T-helper 22 cell (primary cell): Measurements from ENCODE around the gene PARD3.

Source experiments
- DNase-seq: peaks from one replicate; pipeline ENCODE4 v3.0.0-alpha.2; 2020; ENCODE audit warnings: low read depth

The PARD3 gene

DNA sequence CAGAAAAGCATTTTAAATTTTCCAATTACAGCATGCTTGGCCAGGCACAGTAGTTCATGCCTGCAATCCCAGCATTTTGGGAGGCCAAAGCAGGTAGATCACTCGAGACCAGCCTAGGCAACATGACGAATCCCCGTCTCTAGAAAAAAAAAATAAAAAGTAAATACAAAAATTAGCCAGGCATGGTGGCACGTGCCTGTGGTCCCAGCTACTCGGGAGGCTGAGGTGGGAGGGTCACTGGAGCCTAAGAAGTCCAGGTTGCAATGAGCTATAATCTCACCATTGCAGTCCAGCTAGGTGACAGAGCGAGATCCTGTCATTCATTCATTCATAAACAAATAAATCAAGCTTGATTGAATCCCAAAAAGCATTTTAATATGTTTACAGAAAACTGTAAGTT is 234.9 kb downstream of the PARD3 start:
- no peak for DNase-seq

DNA sequence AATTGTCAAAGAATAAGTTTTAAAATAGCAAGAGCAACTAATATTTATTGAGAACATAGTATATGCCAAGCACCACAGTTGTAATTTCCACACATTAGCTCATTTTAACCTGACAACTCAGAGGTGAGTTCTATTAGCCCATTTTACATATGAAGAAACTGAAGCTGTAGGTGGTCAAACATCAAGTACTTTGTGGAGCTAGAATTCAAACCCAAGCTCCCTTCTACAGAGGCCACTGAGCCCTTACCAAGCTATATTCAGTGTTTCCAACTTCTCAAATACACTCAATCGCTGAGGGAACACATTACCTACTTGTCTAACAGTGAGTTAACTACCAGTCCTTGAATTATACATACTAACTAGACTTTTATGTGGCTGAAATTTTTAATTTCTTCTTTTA is 236.6 kb downstream of the PARD3 start:
- no peak for DNase-seq

- no peak for DNase-seq
Measured at GRCh38 chr10:34576797-34577196, 238.3 kb downstream of the PARD3 start.

- DNase-seq = no peak
Measured at GRCh38 chr10:34575882-34576281, 239.2 kb downstream of the PARD3 start.

DNA sequence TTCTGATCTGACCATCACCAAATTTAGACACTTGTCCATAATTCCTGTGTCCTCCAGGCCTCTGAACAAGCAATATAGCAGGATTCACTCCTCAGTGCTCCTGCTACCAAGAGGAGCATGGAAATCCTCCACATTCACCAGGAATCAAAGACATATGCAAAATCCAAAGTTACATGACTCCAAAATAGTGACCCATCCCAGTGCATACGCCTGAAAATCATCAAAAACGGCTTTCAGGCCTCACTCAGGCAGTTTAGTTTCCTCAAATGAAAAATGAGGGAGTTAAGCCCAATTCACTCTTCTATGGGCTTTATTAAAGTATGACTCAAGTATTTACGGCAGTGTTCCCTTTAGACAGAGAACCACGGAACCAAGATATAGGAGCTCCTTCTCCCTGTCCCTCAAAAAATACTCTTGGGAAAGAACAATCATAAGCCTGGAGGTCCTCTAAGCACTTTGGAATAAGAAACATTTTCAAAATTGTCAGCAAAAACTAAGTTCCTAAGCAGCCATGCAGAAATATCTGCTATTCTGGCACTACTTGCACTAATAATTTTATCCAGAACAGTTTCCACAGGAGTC is 240.7 kb downstream of the PARD3 start:
- DNase-seq = no peak

- no peak for DNase-seq
Measured at GRCh38 chr10:34570887-34571286, 244.2 kb downstream of the PARD3 start.

- no peak for DNase-seq
Measured at GRCh38 chr10:34567659-34568253, 247.3 kb downstream of the PARD3 start.

DNA sequence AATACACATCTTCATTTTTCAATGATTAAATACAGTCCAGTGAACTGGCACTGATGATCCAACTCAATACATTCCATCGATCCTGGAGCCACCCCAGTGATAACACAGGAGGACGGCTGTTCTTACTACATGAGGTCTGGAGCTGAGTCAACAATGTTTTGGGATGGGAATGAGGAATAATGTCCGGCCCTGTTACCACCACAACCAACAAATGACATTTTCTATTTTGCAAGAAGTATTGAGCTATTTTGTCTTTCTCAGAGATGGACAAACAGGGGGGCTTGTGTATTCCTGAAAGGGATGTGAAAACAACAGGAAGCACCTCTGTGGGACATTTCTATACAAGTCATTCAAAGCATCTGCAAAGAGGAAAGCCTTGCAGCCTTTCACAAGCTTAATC is 249.2 kb downstream of the PARD3 start:
- DNase-seq = no peak

GRCh38 chr10:34558093-34558583 is 257.0 kb downstream of the PARD3 start:
- no peak for DNase-seq

- no peak for DNase-seq
Measured at GRCh38 chr10:34557173-34557572, 257.9 kb downstream of the PARD3 start.

GRCh38 chr10:34555653-34556052 is 259.4 kb downstream of the PARD3 start:
- DNase-seq = no peak

GRCh38 chr10:34553747-34554146 is 261.3 kb downstream of the PARD3 start:
- no peak for DNase-seq

DNA sequence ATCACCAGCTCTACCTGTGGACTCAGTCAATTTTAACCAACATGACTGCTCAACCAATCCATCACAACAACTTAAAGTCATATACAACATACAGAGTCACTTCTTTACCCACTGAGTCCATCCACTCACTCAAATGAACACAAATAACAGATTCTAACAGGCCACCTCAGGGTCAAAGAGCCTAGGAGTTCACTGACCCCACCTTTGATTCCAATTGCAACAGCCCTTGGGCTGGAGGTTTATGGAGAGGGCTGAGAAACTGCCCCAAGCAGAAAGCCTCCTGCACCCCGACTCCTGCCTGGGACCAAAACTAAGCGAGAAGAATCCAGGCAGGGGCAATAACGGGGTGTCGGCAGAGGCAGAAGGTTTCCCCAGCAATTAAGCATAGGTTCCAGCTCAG is 263.8 kb downstream of the PARD3 start:
- DNase-seq = no peak

DNA sequence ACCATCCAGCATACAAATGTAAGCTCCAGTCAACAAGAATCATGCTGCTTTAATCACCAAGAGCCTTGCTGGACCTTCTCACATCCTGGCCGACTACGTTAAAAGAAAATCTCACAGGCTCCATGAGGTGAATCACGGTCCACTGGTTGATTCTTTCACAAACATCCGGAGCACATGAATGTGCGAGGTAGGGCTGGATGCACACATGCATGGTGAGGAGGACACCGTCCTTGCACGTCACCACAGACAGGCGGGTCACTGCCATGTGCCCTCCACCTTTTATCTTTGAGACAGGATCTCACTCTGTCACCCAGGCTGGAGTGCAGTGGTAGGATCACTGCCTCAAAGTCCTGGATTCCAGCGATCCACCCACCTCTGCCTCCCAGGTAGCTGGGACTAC is 265.1 kb downstream of the PARD3 start:
- DNase-seq = no peak

GRCh38 chr10:34549001-34549400 is 266.1 kb downstream of the PARD3 start:
- DNase-seq = no peak

DNA sequence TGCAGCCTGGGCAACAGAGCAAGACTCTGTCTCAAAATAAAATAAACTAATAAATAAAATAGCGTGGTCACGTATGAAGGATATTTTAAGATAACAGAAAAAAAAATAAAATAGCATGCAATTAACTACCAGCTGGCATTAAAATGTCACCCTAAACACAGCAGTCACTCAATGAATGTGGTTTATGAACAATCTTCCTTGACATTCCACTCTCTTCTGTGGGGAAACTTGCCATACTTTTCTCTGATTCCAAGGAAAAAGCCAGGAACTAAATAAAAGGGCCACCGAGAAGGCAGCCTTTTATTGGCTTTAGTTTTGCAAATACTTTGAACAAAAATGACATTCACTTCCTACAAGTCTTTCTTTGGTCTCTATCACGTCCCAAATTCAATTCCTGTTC is 266.6 kb downstream of the PARD3 start:
- DNase-seq = no peak

GRCh38 chr10:34547695-34548094 is 267.4 kb downstream of the PARD3 start:
- DNase-seq = no peak

GRCh38 chr10:34547291-34547690 is 267.8 kb downstream of the PARD3 start:
- DNase-seq = no peak

DNA sequence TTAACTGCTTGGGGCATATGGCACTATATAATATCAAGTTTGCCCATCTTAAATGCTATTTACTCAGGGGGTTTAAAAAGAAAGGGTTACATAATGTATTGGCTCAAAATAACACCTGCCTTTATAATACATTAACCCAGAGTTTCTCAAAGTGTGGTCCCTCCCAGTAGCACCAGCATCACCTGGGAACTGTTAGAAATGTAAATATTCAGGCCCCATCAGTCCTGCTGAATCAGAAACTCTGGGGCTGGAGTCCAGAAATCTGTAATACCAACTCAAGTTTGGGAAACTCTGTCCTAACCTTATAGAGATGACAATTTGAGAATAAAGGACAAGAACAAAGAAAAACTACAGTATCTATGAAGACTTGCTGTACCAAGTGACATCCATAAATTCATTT is 270.7 kb downstream of the PARD3 start:
- no peak for DNase-seq

DNA sequence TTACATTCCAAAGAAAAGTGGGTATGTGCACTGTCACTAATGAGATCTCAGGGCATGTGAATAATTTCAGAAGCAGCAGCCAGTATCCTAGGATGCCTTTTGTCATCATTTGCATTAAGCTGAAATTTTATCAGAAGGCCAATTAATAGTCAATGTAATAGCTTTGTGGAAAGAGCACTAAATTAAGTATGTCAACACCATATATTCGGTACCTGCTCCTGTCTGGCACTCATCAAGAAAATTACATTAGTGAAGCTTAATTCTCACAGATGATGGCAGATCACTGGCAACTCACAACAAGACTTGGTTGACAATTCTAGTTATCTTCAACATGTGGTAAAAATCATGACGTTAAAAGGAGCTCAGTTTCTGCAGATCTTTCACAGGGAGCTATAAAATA is 271.4 kb downstream of the PARD3 start:
- DNase-seq = no peak

GRCh38 chr10:34540492-34540891 is 274.6 kb downstream of the PARD3 start:
- no peak for DNase-seq

- no peak for DNase-seq
Measured at GRCh38 chr10:34539533-34540315, 275.4 kb downstream of the PARD3 start.

DNA sequence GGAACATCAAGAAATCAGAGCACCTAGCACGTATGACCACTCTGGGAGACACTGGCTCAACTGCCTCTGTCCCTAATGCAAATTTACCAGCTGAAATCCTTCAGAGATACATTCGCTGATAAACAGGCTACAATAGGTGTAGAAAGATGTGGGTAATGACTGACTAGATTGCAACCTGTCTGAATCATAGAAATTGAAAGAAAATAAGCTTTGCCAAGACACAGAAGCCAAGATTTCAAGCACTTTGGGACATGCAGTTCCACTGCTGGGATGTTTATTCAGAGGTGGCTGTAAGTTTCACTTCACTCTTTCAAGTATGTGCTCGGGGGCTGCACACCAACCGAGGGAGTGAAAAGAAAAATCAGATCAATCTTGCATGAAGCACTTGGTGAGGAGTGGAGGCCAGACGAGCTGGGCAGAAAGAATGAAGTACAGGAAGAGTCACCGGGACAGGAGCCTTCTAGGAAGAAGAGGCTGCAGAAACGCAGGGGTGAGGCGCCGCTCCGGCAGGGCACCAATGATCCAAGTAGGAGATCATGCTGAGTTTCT is 276.7 kb downstream of the PARD3 start:
- no peak for DNase-seq
